HL-60 (cell line): ENCODE measurements around the gene WNT7A.

ENCODE experiments used
- CTCF ChIP-seq: IDR thresholded peaks from one replicate; pipeline ENCODE4 v1.5.1; 2011; ENCODE audit warnings: low read length, control low read depth, inconsistent platforms; ENCODE audit not compliant: insufficient read depth
- GABPA ChIP-seq: IDR thresholded peaks from 2 replicates; pipeline ENCODE4 v1.6.1; 2012; ENCODE audit warnings: low read depth
- POLR2AphosphoS5 ChIP-seq: IDR thresholded peaks from 2 replicates; pipeline ENCODE4 v1.6.1; 2012; ENCODE audit warnings: low read depth
- SPI1 ChIP-seq: IDR thresholded peaks from 2 replicates; pipeline ENCODE4 v1.6.1; 2012; ENCODE audit warnings: low read depth, mild to moderate bottlenecking, borderline replicate concordance
- TF ChIP-seq, protein P1 (sequence below): IDR thresholded peaks from 2 replicates; pipeline ENCODE4 v1.6.1; 2012; ENCODE audit warnings: low read depth; ENCODE audit not compliant: insufficient replicate concordance

GRCh38 chr3:13887495-13888300 is 7.8 kb upstream of the WNT7A start:
- TF ChIP-seq CTCF (no peak), GABPA (no peak), POLR2AphosphoS5 (no peak), SPI1 (no peak)
- TF ChIP-seq, protein P1, sequence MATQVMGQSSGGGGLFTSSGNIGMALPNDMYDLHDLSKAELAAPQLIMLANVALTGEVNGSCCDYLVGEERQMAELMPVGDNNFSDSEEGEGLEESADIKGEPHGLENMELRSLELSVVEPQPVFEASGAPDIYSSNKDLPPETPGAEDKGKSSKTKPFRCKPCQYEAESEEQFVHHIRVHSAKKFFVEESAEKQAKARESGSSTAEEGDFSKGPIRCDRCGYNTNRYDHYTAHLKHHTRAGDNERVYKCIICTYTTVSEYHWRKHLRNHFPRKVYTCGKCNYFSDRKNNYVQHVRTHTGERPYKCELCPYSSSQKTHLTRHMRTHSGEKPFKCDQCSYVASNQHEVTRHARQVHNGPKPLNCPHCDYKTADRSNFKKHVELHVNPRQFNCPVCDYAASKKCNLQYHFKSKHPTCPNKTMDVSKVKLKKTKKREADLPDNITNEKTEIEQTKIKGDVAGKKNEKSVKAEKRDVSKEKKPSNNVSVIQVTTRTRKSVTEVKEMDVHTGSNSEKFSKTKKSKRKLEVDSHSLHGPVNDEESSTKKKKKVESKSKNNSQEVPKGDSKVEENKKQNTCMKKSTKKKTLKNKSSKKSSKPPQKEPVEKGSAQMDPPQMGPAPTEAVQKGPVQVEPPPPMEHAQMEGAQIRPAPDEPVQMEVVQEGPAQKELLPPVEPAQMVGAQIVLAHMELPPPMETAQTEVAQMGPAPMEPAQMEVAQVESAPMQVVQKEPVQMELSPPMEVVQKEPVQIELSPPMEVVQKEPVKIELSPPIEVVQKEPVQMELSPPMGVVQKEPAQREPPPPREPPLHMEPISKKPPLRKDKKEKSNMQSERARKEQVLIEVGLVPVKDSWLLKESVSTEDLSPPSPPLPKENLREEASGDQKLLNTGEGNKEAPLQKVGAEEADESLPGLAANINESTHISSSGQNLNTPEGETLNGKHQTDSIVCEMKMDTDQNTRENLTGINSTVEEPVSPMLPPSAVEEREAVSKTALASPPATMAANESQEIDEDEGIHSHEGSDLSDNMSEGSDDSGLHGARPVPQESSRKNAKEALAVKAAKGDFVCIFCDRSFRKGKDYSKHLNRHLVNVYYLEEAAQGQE, result no peak
